ENCODE results near the gene GASK1B.

Gene GASK1B

DNA sequence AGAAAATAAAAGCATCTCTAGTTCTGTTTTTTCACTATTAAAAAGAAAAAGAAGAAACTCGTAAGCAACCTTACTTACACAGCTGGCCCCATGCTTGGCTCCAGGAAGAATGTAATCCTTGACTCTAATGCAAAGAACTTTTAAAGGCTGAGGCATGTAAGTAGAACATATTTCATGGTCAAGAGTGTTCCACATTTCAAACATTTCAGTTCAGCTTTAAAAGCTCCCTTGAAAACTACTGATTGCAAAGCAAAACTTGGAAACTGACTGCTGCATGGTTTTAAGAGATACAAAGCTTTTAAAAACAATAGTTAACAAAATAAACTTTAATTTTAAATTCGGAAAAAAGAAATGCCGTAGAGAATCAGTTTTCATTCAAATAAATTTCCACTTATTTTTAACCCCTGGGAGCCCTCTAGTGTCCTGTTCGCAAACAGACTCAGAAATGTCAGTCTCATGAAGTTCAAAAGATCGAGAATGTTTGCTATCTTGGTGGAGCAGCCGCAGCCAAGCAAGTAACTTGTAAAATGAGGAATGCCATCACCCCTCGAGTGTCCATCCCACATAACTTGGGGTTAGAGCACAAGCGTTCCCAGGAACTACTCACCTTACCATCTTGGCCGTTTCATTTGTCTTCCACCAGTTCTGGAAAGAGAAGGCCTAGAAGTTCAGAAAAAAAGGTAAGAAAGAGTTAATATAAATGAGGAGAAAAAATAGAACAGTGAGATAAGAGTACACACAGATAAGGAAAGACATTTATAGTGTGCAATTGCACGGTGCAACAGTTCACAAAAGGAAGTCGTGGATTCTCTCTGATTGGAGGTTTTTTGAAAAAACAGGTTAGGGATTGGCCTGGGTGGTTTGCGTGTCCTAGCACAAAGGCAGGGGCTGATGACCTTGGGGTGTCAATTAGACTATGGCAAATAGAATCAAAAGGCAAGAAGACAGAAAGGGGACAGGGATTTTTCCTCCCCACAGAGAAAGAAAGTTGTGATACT lies at the start of gene GASK1B:
Gene GASK1B, minus strand, starts transcription at position 765 of the 998 bp plus-strand sequence. CDS start 1,650 bp downstream, outside the sequence.
- FAIRE-seq = peak; percentile 96

- no peak for FAIRE-seq
Measured at GRCh38 chr4:158219623-158220022, 46.8 kb upstream of the GASK1B start.

DNA sequence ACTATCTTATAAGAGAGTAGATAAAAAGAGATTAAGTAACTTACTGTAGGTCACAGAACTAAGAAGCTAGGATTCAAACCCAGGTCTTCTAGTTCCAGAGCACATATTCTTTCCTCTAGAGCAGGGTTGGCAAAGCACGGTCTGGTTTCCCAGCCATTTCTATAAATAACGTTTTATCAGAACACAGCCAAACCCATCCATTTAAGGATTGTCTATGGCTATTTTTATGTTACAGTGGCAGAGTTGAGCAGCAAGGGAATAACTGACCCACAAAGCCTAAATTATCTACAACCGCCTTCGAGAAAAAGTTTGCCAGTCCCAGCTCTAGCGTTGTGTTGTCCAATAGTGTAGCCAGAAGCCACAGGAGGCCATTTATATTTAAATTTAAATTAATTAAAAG lies 44.9 kb upstream of the GASK1B start:
- no peak for FAIRE-seq

DNA sequence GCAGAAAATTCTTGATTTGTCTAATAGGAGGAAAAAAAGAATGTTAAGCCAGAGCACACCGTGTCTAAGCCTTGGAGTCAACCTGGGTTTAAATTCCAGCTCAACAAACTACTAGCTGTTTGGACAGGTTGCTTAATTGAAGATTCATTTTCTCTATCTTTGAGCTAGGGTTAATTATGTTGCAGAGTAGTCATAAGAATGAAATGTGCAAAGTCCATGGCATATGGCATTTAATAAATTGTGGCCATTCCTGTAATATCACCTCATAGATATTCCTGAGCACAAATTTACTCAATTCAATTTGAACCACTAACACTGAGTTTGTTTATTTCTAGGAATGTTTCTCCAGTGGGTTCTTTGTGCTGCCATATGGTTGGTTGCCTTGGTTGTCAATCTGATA lies 42.0 kb upstream of the GASK1B start:
- FAIRE-seq = no peak

- no peak for FAIRE-seq
Measured at GRCh38 chr4:158213466-158213865, 40.6 kb upstream of the GASK1B start.

DNA sequence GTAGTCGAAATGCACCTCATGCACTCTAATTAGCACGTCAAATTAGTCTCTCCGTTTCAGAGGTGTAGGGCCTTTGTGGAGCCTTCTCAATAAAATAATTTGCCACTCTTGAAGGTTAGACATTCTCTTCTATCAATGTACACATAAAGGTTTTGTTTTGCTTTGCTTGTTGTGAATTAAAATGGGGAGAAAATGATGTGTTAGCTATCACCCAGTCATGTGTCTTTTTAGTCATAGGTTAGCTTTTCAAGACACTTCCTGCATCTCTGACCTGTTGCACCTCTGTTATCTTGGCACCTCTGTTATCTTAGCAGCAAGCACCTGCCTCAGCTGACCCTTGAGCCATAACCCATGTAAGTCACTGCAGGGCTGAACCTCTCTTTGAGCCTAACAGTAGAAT lies 38.4 kb upstream of the GASK1B start:
- no peak for FAIRE-seq

- peak; percentile 92 for FAIRE-seq
Measured at GRCh38 chr4:158209825-158210807, 37.3 kb upstream of the GASK1B start, which contains the start of gene TMEM144. Gene TMEM144 (plus strand): TSS chr4:158210486. CDS start chr4:158212668, 2,182 bp downstream.

DNA sequence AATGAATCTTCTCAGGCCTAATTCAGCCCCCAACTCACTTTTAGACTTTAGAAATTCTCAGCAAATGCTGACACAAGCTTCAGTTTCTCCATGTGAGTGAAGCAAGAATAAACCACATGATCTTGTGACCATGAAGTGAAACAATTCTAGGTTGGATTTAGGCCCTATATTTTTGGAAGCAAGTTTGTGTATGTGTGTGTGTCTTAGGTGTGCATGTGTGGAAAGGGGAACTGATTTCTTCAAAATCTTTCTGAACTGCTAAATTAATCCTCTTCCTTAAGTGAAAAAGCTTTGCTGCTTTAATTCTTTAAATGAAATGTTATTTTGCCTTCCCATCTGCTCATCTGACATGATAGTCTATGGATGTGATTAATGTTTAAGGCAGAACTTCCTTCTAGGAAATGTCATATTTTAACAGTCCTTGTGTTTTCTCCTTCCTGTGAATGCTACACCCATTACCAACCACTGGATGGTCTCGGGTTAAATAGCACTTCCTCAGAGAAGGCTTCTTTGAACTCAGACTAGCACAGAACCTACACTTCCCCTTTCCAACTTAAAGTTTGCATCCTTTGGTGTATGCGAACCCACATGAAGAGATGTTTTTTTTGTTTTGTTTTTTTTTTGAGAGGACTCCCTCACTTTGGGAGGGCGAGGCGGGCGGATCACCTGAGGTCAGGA lies 36.3 kb upstream of the GASK1B start:
- FAIRE-seq = no peak

- peak; percentile 93 for FAIRE-seq
Measured at GRCh38 chr4:158203929-158204328, 31.1 kb upstream of the GASK1B start.

DNA sequence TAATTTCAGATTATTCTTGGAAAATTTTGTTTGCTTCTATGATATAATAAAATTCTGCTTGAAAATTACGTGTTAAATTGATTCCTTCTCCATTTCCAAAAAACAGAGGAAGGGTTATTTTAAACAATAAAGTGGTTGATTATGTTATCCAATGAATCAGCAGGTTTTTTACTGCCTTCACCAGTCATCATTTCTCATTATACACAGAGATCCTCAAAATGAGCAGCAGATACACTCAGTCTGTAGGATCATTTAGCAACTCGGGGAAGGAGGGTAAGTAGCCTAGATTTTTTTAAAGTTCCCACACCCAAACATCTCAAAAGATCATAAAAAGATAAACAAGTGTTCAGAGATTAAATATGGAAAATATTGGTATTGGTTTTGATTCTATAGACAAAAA lies 30.6 kb upstream of the GASK1B start:
- FAIRE-seq = no peak

GRCh38 chr4:158202481-158202880 lies 29.7 kb upstream of the GASK1B start:
- FAIRE-seq = peak; percentile 88

DNA sequence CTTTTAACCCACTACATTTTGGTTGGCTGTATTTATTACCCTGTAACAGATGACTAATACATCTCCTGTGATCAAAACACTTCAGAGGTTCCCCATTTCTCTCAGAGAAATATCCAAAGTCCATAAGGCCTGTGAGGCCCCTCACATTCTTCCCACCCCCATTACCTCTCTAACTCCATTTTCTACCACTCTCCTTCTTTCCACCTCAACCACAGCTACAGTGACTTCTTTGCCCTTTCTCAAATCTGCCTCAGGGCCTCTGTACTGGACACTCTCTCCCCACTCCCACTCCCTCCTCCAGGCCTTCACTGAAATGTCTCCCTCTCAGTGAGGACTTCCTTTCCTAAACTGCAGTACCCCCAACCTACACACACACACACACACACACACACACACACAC lies 29.1 kb upstream of the GASK1B start:
- FAIRE-seq = no peak

GRCh38 chr4:158201322-158201721 lies 28.5 kb upstream of the GASK1B start:
- FAIRE-seq = no peak

- no peak for FAIRE-seq
Measured at GRCh38 chr4:158200214-158200613, 27.4 kb upstream of the GASK1B start.

GRCh38 chr4:158197194-158197776 lies 24.5 kb upstream of the GASK1B start:
- no peak for FAIRE-seq

GRCh38 chr4:158195297-158195696 lies 22.5 kb upstream of the GASK1B start:
- FAIRE-seq = no peak

GRCh38 chr4:158193171-158193749 lies 20.4 kb upstream of the GASK1B start:
- FAIRE-seq = no peak

- FAIRE-seq = no peak
Measured at GRCh38 chr4:158192439-158193158, 19.8 kb upstream of the GASK1B start.

GRCh38 chr4:158190718-158191117 lies 17.9 kb upstream of the GASK1B start:
- FAIRE-seq = no peak

- no peak for FAIRE-seq
Measured at GRCh38 chr4:158189422-158189821, 16.6 kb upstream of the GASK1B start.

DNA sequence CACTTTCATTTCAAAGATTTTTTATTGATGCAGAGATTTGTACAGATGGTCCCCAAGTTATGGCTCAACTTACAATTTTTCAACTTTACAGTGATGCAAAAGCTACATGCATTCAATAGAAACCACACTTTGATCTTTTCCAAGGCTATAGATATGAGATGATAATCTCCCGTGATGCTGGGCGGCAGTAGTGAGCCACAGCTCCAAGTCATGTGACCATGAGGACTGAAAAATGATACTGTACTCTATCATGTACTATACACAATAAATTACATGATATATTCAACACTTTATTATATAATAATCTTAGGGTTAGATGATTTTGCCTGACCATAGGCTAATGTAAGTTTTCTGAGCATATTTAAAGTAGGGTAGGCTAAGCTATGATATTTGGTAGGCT lies 14.0 kb upstream of the GASK1B start:
- FAIRE-seq = no peak
